Amygdala (tissue), 56 donors: Measurements from ENCODE around the gene FAM89B.
"Not testable (repeated sequence)": the region's sequence is repeated elsewhere in the genome, so short reads cannot be mapped to it uniquely, and the experiment has no call there.

Experiments used
- DNase-seq, 56 donors: peaks; one replicate each; lab custom pipeline; 2025; lab: John Stamatoyannopoulos, UW

The FAM89B gene

GRCh38 chr11:65555693-65556231 lies 16.6 kb upstream of the FAM89B start:
- DNase-seq, result peak in 1 of 56 donors; percentile 15

DNA sequence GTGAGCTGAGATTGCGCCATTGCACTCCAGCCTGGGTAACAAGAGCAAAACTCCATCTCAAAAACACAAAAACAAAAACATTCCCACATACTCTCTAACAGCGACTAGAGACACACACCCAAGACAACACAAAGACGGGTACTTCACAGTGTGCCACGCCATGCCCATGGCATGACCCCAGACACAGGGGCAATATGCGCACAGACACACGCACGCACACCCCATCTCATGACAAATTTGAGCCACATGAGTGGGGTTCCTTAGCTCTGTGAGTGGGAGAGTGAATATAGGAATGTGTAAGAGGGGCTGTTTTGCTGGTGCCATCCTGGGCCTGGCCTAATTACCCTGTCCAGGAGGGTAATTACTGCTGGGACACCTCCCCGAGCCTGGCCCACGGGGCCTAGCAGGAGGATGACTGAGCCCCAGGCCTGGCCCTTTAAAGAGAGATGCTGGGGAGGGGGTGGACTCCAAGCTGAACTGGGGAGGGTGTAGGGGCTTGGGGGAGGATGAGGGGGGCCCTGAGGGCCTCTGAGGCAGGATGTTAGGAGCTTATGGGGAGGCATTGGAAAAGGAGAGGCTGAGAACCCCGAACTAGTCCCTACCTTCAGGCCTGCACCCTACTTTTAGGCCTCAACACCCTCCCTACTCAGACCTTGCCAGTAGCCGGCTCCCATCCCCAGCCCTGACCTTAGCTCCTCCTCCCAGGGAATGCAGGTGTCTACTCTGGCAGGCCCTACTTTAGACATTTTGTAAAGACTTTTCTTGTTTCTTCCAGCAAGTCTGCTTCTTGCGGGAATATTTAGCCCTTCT lies 15.7 kb upstream of the FAM89B start:
- no peak for DNase-seq

DNA sequence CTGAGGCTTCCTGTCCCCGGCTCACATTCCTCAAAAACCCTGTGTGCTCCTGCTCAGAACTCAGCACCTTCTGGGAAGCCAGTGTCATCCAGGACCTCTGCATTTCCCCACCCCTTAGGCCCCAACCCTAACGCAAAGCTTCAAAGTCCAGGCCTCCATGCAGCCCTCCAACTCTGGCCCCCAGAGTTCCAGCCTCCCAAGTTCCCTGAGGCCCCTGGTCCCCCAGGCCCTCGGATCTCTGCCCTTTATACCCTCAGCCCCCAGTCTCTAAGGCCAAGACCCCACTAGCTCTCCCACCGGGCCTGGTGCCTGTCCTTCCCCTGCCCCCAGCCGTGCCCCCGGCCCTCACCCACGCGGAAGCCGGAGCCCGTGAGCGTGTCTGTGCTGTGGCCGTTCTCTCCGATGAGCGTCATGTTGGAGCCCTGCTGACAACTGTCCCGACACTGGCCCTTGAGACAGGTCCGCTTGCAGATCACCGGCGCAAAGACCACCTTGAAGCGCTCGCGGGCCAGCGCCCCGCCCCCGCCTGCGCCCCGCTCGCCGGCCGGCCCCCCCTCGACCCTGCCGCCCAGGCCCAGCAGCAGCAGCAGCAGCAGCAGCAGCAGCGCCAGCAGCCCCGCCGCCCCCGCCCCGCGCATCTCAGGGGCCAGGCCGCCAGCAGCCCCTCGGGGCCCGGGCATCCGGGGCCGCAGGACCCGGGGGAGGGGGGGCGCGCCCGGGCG lies 14.9 kb upstream of the FAM89B start:
- DNase-seq, result peak in 17 of 56 donors; percentile 23 to 55 (median 34)

- DNase-seq, result peak in 54 of 56 donors; percentile 20 to 90 (median 73)
Observed at GRCh38 chr11:65558002-65558929, 14.1 kb upstream of the FAM89B start, which contains the start of gene LTBP3. Gene LTBP3 (minus strand): TSS chr11:65558359. CDS start chr11:65557959, 400 bp downstream.

DNA sequence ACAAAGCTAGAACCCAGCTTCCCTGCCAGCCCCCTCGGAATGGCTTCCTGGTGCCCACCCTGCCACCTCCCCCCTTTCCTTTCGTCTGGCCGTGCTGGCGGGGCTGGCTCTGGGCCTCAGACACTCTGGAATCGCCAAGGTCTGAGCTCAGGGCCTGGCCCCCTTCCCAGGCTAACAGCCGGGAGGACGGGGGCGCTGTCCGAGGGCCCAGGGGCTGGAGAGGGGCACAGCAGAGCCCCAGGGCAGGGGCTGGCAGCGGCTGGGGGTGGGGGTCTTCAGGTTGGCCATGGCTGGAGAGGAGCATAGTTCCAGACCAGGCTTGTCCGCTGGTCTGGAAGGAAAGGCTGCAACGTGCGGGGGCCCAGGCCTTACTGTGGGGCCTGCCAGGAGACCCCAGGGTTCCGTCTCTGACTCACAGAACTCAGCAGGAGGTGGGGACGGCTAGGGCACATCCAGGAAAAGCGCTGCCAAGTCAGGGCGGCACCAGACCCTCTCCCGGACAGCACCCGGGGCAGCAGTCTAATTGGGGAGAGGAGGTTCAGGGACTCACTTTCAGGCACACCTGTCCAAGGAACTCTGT lies 13.3 kb upstream of the FAM89B start:
- DNase-seq, result peak in 43 of 56 donors; percentile 29 to 82 (median 60)

DNA sequence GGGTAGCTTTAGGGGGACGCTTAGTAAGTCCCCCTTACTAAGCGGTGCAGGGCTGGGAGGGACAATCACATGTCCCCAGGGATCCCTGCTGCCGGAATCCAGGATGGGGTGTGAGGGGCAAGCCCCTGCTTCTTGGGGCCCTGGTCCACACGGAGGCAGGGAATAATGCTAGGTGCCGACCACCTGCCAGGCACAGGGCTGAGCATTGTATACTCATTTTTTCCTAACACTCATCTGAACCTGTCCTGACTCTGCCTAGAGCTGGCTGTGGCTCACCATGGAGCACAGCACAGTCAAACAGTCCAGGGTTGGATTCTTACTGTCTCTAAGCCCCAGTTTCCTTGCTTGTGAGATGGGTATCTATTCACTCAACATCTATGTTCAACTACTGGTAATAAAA lies 12.8 kb upstream of the FAM89B start:
- DNase-seq, result no peak

- DNase-seq, result peak in 7 of 56 donors; percentile 15 to 38 (median 19)
Observed at GRCh38 chr11:65559951-65560537, 12.3 kb upstream of the FAM89B start.

GRCh38 chr11:65560555-65561418 lies 11.6 kb upstream of the FAM89B start:
- peak in 32 of 56 donors; percentile 11 to 65 (median 34) for DNase-seq

GRCh38 chr11:65562020-65562419 lies 10.3 kb upstream of the FAM89B start:
- DNase-seq, result no peak

- DNase-seq, result no peak
Observed at GRCh38 chr11:65562788-65563187, 9.6 kb upstream of the FAM89B start.

GRCh38 chr11:65563601-65564000 lies 8.7 kb upstream of the FAM89B start:
- no peak for DNase-seq

DNA sequence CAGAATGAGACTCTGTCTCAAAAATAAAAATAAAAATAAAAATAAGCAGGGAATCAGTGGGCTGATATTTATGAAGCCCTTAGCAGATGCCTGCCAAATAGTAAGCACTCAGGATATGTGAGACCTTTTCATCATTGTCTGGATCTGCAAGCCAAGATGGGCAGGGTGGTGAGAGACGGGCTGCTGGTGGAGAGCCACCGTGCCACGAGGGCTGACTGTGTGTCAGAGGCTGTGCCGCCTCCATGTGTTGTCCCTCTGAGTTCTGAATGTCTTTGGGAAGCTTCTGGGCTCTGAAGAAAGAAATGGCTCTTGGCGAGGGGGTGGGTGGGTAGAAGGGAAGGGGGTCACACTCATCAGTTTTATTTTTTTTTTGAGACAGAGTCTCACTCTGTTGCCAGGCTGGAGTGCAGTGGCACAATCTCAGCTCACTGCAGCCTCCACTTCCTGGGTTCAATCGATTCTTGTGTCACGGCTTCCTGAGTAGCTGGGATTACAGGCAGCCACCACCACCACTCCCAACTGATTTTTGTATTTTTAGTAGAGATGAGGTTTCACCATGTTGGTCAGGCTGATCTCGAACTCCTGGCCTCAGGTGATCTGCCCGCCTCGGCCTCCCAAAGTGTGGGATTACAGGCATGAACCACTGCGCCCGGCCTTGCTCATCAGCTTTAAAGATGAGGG lies 7.3 kb upstream of the FAM89B start:
- DNase-seq, result not testable (repeated sequence)

- no peak for DNase-seq
Observed at GRCh38 chr11:65565624-65566453, 6.5 kb upstream of the FAM89B start.

DNA sequence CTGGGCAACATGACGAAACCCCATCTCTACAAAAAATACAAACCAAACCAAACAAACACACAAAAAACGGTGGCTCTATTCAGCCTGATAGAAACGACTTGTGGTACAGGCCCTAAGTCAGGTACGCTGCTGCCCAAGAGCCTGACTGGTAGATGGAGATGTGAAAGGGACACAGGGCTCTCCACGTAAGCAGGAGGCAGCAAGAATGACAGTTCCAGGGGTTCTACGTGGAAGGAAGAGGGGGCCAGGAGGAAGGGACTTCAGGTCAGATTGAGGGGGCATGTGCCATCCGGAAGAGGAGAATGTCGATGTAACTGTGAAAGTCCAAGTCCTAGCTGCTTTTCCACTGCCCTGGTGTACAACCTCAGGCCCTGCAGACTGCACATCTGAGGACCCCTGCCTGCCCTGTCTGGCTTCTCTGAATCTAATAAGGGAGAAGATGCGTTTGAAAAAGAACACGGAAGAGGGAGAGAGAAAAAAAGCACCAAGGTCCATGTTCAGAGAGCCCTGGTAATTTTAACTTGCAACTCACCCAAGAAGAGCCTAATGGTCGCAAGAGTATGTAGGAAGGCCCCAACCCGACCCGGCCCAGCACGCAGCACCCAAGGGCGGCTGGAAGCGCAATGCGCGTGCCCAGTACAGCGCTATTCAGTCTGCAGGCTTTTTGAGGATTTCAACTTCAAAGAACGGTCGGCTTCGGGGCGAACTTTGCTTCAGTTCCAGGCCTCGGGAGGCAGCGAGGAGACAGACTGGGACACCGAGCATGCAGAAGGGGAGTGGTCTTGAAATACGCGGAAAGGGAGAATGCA lies 3.0 kb upstream of the FAM89B start:
- DNase-seq, result peak in 5 of 56 donors; percentile 58 to 78 (median 69)

DNA sequence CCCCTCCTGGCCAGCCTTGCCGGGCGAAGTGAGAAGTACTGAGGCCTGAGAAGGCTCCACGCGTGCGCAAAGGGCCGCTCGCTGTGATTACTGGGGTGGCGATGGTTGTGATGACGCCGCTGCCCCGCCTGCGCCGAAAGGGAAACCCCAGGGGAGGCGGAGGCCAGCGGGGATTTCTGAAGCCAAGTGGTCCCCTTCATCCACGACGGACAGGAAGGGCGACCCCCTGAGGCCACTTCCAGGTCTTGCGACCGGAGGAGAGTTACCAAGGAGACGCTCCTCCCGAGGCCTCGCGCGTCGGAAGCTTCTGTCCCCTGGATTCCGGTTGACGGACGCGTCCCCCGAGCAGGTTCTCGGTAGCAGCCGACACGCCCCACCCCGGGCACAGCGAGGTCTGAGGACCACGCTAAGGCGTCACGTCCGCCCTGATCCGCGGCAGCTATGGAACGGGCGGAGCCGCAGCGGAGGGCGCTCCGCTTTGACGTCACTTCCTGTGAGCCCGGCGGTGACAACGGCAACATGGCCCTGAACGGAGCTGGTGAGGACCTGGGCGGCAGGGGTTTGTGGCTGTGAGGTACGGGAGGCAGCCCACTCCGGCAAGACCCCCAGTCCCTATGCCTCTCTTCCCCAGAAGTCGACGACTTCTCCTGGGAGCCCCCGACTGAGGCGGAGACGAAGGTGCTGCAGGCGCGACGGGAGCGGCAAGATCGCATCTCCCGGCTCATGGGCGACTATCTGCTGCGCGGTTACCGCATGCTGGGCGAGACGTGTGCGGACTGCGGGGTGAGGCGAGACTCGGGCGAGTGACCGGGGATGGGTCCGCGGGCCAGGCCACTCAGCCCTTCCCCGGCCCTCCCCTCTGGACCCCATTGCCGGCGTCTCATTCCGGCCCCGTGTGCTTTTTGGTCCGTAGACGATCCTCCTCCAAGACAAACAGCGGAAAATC lies 2.1 kb upstream of the FAM89B start, which contains the start of gene ZNRD2:
TSS of gene ZNRD2 (plus strand) at position 505 of the 946 bp plus-strand sequence. CDS start at position 520, 15 bp downstream.
- peak; percentile 82 to 100 (median 98) for DNase-seq
